ENCODE measurements around the gene LEPROT.

The LEPROT gene

DNA sequence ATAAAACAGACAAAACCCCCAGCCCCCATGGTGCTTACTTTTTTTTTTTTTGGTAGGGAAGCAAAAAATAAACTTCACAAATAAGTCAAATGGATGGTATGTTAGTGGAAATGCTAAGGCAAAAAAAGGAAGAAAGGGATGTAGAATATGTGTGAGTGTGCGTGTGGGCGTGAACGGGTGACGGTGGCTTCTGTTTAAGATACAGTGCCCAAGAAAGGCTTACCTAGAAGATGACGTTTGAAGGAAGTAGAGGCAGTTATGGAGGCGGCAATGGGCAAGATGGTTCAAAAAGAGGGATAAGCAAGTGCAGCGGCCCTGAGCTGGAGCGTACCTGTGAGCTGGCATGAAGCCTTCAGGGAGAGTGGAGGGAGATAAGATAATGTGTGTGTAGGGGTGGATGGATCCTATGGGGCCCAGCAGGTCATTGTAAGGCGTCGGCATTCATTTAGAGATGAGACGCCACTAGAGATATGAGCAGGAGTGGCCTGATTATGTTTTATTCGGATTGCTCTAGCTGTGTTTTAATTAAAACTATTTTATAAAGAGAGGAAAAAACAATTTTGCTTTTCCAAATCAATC is 19.9 kb downstream of the LEPROT start:
- TF ChIP-seq, protein P1, sequence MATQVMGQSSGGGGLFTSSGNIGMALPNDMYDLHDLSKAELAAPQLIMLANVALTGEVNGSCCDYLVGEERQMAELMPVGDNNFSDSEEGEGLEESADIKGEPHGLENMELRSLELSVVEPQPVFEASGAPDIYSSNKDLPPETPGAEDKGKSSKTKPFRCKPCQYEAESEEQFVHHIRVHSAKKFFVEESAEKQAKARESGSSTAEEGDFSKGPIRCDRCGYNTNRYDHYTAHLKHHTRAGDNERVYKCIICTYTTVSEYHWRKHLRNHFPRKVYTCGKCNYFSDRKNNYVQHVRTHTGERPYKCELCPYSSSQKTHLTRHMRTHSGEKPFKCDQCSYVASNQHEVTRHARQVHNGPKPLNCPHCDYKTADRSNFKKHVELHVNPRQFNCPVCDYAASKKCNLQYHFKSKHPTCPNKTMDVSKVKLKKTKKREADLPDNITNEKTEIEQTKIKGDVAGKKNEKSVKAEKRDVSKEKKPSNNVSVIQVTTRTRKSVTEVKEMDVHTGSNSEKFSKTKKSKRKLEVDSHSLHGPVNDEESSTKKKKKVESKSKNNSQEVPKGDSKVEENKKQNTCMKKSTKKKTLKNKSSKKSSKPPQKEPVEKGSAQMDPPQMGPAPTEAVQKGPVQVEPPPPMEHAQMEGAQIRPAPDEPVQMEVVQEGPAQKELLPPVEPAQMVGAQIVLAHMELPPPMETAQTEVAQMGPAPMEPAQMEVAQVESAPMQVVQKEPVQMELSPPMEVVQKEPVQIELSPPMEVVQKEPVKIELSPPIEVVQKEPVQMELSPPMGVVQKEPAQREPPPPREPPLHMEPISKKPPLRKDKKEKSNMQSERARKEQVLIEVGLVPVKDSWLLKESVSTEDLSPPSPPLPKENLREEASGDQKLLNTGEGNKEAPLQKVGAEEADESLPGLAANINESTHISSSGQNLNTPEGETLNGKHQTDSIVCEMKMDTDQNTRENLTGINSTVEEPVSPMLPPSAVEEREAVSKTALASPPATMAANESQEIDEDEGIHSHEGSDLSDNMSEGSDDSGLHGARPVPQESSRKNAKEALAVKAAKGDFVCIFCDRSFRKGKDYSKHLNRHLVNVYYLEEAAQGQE (IDR thresholded peaks at IDR 0.05; ENCODE audit: insufficient read depth in 1 of 2, low read depth in 2 of 2, low read length in 2 of 2), result no peak
- TF ChIP-seq TAF1 (IDR thresholded peaks at IDR 0.05; ENCODE audit: borderline replicate concordance, insufficient read depth, low read length) (no peak), POLR2AphosphoS5 (IDR thresholded peaks at IDR 0.05; ENCODE audit: low read depth, low read length) (no peak), FOXP2 (optimal IDR thresholded peaks at IDR 0.05; ENCODE audit: borderline replicate concordance, extremely low read depth, extremely low read length, insufficient read depth) (no peak), SIN3A (IDR thresholded peaks at IDR 0.05; ENCODE audit: borderline replicate concordance, insufficient read depth, low read length) (no peak)

DNA sequence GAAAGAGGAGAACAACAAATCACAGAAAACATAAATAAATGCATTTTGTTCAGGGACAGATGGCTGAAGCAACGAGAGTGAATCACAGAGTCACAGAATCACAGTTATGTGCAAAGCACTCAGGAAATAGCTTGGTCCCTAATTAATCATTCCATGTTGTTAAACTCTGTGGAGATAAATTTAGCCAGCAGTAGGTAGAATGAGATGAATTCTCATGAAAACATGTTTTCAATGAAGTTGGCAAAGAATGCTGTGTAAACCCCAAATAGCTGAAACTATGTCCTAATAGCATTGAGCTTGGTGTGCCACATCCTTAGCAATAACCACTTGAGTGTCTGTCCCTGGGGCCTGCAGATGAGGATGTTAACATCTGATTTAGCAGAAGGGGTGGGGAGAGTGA is 20.4 kb downstream of the LEPROT start:
- TF ChIP-seq TAF1 (IDR thresholded peaks at IDR 0.05; ENCODE audit: borderline replicate concordance, insufficient read depth, low read length) (no peak), POLR2AphosphoS5 (IDR thresholded peaks at IDR 0.05; ENCODE audit: low read depth, low read length) (no peak), FOXP2 (optimal IDR thresholded peaks at IDR 0.05; ENCODE audit: borderline replicate concordance, extremely low read depth, extremely low read length, insufficient read depth) (no peak), SIN3A (IDR thresholded peaks at IDR 0.05; ENCODE audit: borderline replicate concordance, insufficient read depth, low read length) (no peak)
- TF ChIP-seq, protein P1 (IDR thresholded peaks at IDR 0.05; ENCODE audit: insufficient read depth in 1 of 2, low read depth in 2 of 2, low read length in 2 of 2), result no peak

DNA sequence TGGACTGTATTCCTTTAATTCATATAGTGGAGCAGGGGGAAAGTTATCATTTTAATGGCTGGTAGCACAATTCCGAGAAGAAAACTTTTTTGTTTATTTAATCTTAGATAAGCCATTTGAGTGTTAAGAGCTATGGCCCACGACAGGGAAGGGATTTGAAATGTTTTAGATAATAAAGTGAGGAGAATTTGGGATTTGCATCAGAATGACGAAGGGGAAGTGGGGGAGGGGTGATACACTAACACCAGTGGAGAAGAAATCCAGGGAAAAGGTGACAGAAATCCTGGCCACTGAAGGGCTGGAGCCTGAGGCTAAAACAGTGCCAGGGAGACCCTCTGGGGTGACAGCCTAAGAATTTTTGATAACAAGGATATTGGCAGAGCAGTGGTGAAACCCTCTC is 21.0 kb downstream of the LEPROT start:
- no peak for TF ChIP-seq POLR2AphosphoS5 (IDR thresholded peaks at IDR 0.05; ENCODE audit: low read depth, low read length)

DNA sequence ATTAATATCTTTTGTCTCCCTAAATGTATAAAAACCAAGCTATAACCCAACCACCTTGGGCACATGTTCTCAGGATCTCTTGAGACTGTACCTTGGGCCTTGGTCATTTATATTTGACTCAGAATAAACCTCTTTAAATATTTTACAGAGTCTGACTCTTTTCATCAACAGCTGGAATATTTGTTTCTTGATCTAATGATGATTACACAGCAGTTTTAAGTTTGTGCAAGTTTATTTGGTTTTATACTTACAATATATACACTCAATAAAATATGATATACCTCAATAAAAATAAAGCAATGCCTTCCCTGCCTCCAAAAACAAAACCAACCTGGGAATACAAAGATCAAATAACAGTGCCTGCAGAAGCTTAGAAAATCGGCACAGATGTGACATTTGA is 22.0 kb downstream of the LEPROT start:
- TF ChIP-seq, protein P1 (IDR thresholded peaks at IDR 0.05; ENCODE audit: insufficient read depth in 1 of 2, low read depth in 2 of 2, low read length in 2 of 2), result no peak
- TF ChIP-seq SIN3A (IDR thresholded peaks at IDR 0.05; ENCODE audit: borderline replicate concordance, insufficient read depth, low read length), result no peak

DNA sequence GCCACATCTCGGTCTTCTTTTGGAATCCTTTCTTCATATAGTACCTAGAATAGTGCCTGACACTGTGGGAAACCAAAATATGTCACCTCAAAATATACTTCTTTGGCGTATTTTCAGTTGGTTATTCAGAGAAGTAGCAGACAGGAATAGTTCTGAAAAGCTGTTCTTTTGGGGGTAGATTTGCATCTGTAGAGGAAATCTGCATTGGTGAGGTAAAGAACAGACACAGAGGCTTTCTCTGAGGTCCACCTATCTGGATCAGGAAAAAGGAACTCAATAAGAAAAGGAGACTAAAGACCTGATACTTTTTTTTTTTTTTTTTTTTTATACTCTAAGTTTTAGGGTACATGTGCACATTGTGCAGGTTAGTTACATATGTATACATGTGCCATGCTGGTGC is 23.2 kb downstream of the LEPROT start:
- TF ChIP-seq FOXP2 (optimal IDR thresholded peaks at IDR 0.05; ENCODE audit: borderline replicate concordance, extremely low read depth, extremely low read length, insufficient read depth), result no peak
- no peak for TF ChIP-seq SIN3A (IDR thresholded peaks at IDR 0.05; ENCODE audit: borderline replicate concordance, insufficient read depth, low read length)
- TF ChIP-seq, protein P1 (IDR thresholded peaks at IDR 0.05; ENCODE audit: insufficient read depth in 1 of 2, low read depth in 2 of 2, low read length in 2 of 2), result no peak
- TF ChIP-seq POLR2AphosphoS5 (IDR thresholded peaks at IDR 0.05; ENCODE audit: low read depth, low read length), result no peak
- no peak for TF ChIP-seq TAF1 (IDR thresholded peaks at IDR 0.05; ENCODE audit: borderline replicate concordance, insufficient read depth, low read length)

Measured in PFSK-1 (cell line).